HG03103 (cell line): Measurements from ENCODE around the gene RETSAT.

Experiments
- ATAC-seq: cut with Tn5 transposase; IDR thresholded peaks from one replicate; pipeline ENCODE4 v1.9.1; 2021; ENCODE audit warnings: low read depth; ENCODE audit not compliant: unreplicated experiment

RETSAT gene

GRCh38 chr2:85354286-85355072, at the start of gene RETSAT, which contains the start of gene ELMOD3:
Gene RETSAT, minus strand, starts transcription at chr2:85354528. Its CDS starts 21 bp downstream, at chr2:85354507.
Gene ELMOD3, plus strand, starts transcription at chr2:85354769. Its CDS starts 2,430 bp downstream, at chr2:85357199.
- ATAC-seq: peak; percentile 94

DNA sequence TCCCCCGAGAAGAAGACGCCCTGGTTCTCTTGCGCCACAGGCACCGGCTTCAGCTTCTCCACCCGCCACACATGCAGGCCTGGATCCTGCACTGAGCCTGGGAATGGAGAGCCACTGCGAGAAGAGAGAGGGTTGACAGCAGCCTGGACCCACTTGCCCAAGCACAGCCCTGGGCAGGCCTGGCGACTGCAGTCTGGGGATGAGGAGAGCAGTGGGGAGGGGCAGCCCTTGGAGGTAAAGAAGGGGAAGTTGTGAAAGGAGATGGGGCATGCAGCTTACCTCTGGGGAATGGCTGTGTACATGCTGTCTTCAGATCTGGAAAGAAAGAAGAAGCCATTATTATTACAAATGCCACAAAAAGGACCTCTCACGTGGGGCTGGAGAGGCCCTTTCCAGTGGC, 47.5 kb upstream of the RETSAT start:
- ATAC-seq: no peak

GRCh38 chr2:85401464-85401805, 47.1 kb upstream of the RETSAT start:
- ATAC-seq: no peak

GRCh38 chr2:85400541-85401463, 46.5 kb upstream of the RETSAT start:
- no peak for ATAC-seq

DNA sequence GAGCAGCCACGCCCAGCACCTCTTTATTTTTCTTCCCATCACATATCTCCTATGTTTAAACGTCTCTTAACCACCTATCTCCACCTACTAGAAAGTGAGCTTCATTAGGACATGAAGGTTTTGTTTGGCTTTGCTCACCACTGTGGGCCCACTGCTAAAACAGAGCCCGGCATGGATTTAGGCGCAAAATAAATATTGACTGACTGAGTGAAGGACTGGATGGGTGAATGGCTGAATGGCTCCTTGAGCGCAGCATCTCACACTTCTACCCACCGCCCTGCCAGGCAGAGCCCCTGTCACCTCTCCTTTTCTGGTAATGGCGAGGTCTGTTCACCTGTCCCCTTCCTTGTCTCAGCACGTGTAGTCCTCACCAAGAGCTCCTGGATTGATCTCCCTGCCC, 45.7 kb upstream of the RETSAT start:
- ATAC-seq: no peak

DNA sequence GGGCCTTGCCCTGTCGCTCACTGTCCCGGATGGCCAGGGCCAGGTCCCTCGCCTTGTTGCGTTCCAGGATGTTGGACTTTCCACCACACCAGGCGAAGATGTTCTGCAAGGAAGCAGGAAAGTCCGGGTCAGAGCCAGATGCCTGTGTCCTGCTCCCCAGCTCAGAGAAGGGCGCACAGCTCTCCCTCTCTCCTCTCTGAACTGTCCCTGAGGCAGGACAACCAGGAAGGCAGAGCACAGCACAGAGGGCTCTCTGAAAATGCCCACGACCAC, 44.8 kb upstream of the RETSAT start:
- ATAC-seq: no peak

GRCh38 chr2:85398426-85399182, 44.3 kb upstream of the RETSAT start:
- no peak for ATAC-seq

- ATAC-seq: no peak
Measured at GRCh38 chr2:85397925-85398331, 43.6 kb upstream of the RETSAT start.

- ATAC-seq: no peak
Measured at GRCh38 chr2:85396531-85397470, 42.5 kb upstream of the RETSAT start.

- ATAC-seq: no peak
Measured at GRCh38 chr2:85395912-85396475, 41.7 kb upstream of the RETSAT start.

DNA sequence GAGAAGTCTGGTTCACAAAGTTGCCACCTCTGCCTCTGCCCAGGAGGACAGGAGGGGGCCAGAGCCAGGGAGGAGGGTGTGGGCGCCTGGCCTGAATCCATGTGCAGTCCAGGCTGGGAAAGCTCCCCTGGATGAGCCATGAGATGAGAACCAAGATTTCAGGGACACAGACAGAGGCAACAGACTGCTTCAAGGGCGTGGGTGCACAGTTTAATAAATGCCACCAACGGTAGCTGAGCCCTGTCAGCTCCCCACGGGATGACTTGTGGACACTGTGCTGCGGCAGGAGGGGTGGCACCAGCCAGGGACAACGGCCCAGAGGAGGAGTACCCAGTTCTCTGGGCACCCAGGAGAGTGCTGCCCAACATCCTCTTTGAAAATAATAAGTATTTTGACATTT, 40.6 kb upstream of the RETSAT start:
- no peak for ATAC-seq

GRCh38 chr2:85394261-85394681, 39.9 kb upstream of the RETSAT start:
- no peak for ATAC-seq

DNA sequence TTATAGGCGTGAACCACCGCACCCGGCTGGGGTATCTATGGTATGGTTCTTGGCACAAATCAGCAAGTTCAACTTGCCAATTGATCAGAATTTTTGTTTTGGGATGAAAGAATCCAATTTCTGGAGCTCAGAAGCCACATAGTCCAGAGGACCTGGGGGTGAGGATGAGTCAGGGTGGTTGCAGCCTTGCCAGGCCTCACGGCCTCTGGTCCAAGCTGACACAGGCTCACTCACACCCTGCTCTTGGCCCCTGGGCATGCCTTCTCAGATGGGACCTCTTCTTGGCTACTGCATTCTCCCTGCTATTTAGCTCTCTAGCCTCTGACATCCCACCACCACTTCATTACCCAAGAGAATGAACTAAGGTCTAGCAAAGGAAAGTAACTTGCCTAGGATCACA, 39.5 kb upstream of the RETSAT start:
- no peak for ATAC-seq

DNA sequence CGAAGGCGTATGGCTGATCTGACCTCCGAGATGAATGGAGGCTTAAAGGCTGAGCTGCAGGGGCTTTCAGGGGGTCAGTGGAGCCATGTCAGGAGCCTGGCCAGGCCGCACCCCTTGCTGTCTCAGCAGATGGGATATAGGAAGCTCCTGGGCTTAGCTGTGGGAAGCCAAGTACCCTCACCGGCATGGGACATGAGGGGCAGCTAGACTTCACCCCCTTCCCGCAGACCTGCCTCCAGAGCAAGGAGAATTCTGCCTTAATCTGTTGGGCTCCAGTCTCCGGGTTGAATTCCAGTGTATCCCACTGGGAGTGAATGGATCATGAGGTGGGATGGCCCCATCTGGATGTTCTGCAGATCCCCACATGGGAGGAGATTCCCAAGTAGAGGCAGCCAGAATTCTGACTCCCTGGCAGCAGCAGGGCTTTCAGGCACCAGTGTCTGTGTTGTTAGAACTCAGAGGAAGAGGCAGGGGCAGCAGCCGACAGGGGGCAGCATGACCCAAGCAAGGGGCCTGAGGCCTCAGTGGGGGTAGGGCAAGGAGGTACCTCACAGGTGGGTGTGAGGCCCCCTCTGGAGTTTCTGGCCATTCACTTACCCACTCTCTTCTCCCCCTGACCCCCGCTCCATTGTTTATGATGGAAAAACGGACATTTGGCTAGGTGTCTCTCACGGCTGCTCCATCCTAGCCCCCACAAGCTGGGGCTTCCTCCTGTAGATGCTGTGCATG, 36.8 kb upstream of the RETSAT start:
- ATAC-seq: no peak

GRCh38 chr2:85388878-85389538, 34.7 kb upstream of the RETSAT start:
- no peak for ATAC-seq

- ATAC-seq: no peak
Measured at GRCh38 chr2:85387754-85388153, 33.4 kb upstream of the RETSAT start.

DNA sequence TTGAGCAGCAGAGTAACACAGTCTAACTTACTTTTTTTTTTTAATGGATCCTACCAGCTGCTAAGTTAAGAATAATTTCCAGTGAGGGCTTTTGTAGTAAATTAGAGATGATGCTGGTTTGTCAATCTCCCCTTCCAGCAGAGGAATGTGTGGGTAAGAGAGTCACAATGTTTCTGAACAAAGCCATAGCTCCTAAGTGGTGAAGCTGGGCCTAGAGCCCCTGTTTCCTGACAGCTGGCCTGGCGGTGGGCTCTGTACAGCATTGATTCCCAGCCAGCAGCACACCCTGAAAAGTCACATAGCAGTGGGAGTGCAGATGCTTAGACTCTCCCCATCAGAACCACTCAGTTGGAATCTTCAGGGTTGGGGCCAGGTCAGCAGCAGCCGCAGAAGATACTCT, 31.4 kb upstream of the RETSAT start:
- ATAC-seq: no peak

GRCh38 chr2:85383850-85384249, 29.5 kb upstream of the RETSAT start:
- no peak for ATAC-seq
